ENCODE measurements around the gene IER2.

DNA sequence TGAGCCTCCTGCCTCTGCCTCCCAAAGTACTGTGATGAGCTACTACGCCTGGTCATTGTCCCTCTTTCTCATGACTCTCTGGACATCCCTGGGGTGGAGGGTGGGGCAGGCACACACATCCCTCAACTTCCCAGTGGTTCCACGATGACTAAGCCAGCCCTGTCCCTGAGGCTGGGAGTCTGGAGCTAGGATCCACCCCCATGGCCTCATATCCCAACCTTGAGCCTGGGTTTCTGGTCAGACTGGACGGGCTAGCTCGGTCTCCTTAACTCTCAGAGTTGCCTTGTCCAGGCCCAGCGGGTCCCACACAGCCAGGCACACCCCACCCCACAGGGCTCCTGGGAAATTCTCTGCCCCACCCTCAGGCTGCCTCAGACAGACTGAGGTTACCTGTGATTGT is 19.6 kb downstream of the IER2 start:
- TF ChIP-seq TAF1 (IDR thresholded peaks at IDR 0.05; ENCODE audit: borderline replicate concordance, low read depth, low read length): no peak
- no peak for TF ChIP-seq POLR2AphosphoS5 (IDR thresholded peaks at IDR 0.05; ENCODE audit: low read depth, low read length)
- TF ChIP-seq POLR2A (IDR thresholded peaks at IDR 0.05; ENCODE audit: low read depth, low read length): no peak

Measured in GM12892 (cell line).